ENCODE data around the gene AKAP7. TPM values are rescaled to one million over a fixed set of nuclear protein-coding genes. Genes with fewer than 3 reads are reported as not detected.

Gene AKAP7
- total and polyA plus RNA-seq, 4 donors = 4.2 to 25.0 (median 8.6) TPM

DNA sequence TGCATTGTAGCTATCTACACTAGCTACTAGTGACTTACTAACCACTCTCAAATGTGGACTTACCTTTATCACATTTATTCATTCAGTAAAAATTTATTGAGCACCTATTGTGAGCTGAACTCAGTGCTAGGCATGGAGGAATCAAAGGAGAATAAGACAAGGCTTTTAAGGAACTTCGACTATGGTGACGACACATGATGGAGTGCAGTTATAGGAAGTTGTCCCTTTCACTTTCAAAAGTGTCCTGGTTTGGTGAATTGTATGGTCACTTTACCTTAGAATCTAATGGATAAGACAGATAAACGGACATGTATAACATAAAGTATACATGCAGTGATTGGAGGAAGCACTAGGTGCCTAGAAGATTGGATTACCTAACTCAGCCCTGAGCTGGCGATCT, 4.3 kb downstream of the AKAP7 start:
- ATAC-seq (ENCODE audit: insufficient read depth, low FRiP score) (no peak), DNase-seq (no peak)
- Histone ChIP-seq H3K27me3 (ENCODE audit: control insufficient read depth in 3 of 3, insufficient read depth in 3 of 3, low read length in 2 of 3) (no peaks in the 10 kb centered on the region), H3K36me3 (ENCODE audit: control insufficient read depth in 4 of 4, insufficient read depth in 4 of 4, low read length in 4 of 4) (peaks cover 0 to 7% (median 2%) of the 10 kb centered on the region in 4 donors), H3K4me1 (ENCODE audit: control insufficient read depth in 5 of 5, insufficient read depth in 5 of 5, low read length in 5 of 5) (peaks cover 0 to 9% (median 0%) of the 10 kb centered on the region in 5 donors), H3K4me3 (no peak overlapping the region), H3K9me3 (ENCODE audit: control insufficient read depth in 4 of 4, insufficient read depth in 3 of 4, low read length in 3 of 4) (no peaks in the 10 kb centered on the region), H3K9ac (ENCODE audit: insufficient read depth in 1 of 2, low read length in 2 of 2) (no peak overlapping the region), H3K27ac (ENCODE audit: low read depth in 1 of 2, low read length in 1 of 2) (no peak overlapping the region)
- TF ChIP-seq, protein P1, sequence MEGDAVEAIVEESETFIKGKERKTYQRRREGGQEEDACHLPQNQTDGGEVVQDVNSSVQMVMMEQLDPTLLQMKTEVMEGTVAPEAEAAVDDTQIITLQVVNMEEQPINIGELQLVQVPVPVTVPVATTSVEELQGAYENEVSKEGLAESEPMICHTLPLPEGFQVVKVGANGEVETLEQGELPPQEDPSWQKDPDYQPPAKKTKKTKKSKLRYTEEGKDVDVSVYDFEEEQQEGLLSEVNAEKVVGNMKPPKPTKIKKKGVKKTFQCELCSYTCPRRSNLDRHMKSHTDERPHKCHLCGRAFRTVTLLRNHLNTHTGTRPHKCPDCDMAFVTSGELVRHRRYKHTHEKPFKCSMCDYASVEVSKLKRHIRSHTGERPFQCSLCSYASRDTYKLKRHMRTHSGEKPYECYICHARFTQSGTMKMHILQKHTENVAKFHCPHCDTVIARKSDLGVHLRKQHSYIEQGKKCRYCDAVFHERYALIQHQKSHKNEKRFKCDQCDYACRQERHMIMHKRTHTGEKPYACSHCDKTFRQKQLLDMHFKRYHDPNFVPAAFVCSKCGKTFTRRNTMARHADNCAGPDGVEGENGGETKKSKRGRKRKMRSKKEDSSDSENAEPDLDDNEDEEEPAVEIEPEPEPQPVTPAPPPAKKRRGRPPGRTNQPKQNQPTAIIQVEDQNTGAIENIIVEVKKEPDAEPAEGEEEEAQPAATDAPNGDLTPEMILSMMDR (IDR thresholded peaks at IDR 0.05; ENCODE audit: control extremely low read depth, extremely low read depth) = no peak
- 63 to 72% methylated on average over 4 of the region's 4 CpGs for WGBS, 2 donors

GRCh38 chr6:131143319-131143718, 8.1 kb downstream of the AKAP7 start:
- TF ChIP-seq, protein P1 (IDR thresholded peaks at IDR 0.05; ENCODE audit: control extremely low read depth, extremely low read depth) = no peak
- ATAC-seq (ENCODE audit: insufficient read depth, low FRiP score) = no peak
- 95 to 98% methylated on average over 3 of the region's 3 CpGs for WGBS, 2 donors

GRCh38 chr6:131146865-131147264, 11.6 kb downstream of the AKAP7 start:
- Histone ChIP-seq H3K9me3 (ENCODE audit: control insufficient read depth in 4 of 4, insufficient read depth in 3 of 4, low read length in 3 of 4) (no peaks in the 10 kb centered on the region), H3K9ac (ENCODE audit: insufficient read depth in 1 of 2, low read length in 2 of 2) (no peak overlapping the region), H3K27ac (ENCODE audit: low read depth in 1 of 2, low read length in 1 of 2) (no peak overlapping the region), H3K4me3 (no peak overlapping the region), H3K36me3 (ENCODE audit: control insufficient read depth in 4 of 4, insufficient read depth in 4 of 4, low read length in 4 of 4) (peaks cover 2 to 9% (median 4%) of the 10 kb centered on the region in 4 donors), H3K27me3 (ENCODE audit: control insufficient read depth in 3 of 3, insufficient read depth in 3 of 3, low read length in 2 of 3) (no peaks in the 10 kb centered on the region), H3K4me1 (ENCODE audit: control insufficient read depth in 5 of 5, insufficient read depth in 5 of 5, low read length in 5 of 5) (no peaks in the 10 kb centered on the region)
- 88 to 92% methylated on average over 2 of the region's 2 CpGs for WGBS, 2 donors
- DNase-seq (no peak), ATAC-seq (ENCODE audit: insufficient read depth, low FRiP score) (no peak)
- TF ChIP-seq, protein P1 (IDR thresholded peaks at IDR 0.05; ENCODE audit: control extremely low read depth, extremely low read depth) = no peak

More at GRCh38 chr6:131143319-131143718, 8.1 kb downstream of the AKAP7 start:
- Histone ChIP-seq H3K27ac (ENCODE audit: low read depth in 1 of 2, low read length in 1 of 2) (no peak overlapping the region), H3K9me3 (ENCODE audit: control insufficient read depth in 4 of 4, insufficient read depth in 3 of 4, low read length in 3 of 4) (no peaks in the 10 kb centered on the region), H3K4me1 (ENCODE audit: control insufficient read depth in 5 of 5, insufficient read depth in 5 of 5, low read length in 5 of 5) (no peaks in the 10 kb centered on the region), H3K36me3 (ENCODE audit: control insufficient read depth in 4 of 4, insufficient read depth in 4 of 4, low read length in 4 of 4) (peaks cover 2 to 9% (median 4%) of the 10 kb centered on the region in 4 donors), H3K9ac (ENCODE audit: insufficient read depth in 1 of 2, low read length in 2 of 2) (no peak overlapping the region), H3K4me3 (no peak overlapping the region), H3K27me3 (ENCODE audit: control insufficient read depth in 3 of 3, insufficient read depth in 3 of 3, low read length in 2 of 3) (no peaks in the 10 kb centered on the region)
- no peak for DNase-seq

GRCh38 chr6:131156411-131156810, 21.1 kb downstream of the AKAP7 start:
- 95 to 96% methylated on average over 2 of the region's 2 CpGs for WGBS, 2 donors
- H3K9ac ChIP-seq (ENCODE audit: insufficient read depth in 1 of 2, low read length in 2 of 2) = no peak overlapping the region
- H3K4me3 ChIP-seq = no peak overlapping the region
- H3K27ac ChIP-seq (ENCODE audit: low read depth in 1 of 2, low read length in 1 of 2) = no peak overlapping the region
- TF ChIP-seq, protein P1 (IDR thresholded peaks at IDR 0.05; ENCODE audit: control extremely low read depth, extremely low read depth) = no peak
- no peak for DNase-seq
- no peaks in the 10 kb centered on the region for H3K27me3 ChIP-seq (ENCODE audit: control insufficient read depth in 3 of 3, insufficient read depth in 3 of 3, low read length in 2 of 3)
- peaks cover 0 to 1% (median 0%) of the 10 kb centered on the region in 4 donors for H3K36me3 ChIP-seq (ENCODE audit: control insufficient read depth in 4 of 4, insufficient read depth in 4 of 4, low read length in 4 of 4)
- peaks cover 0 to 2% (median 0%) of the 10 kb centered on the region in 5 donors for H3K4me1 ChIP-seq (ENCODE audit: control insufficient read depth in 5 of 5, insufficient read depth in 5 of 5, low read length in 5 of 5)
- ATAC-seq (ENCODE audit: insufficient read depth, low FRiP score) = no peak
- no peaks in the 10 kb centered on the region for H3K9me3 ChIP-seq (ENCODE audit: control insufficient read depth in 4 of 4, insufficient read depth in 3 of 4, low read length in 3 of 4)

Data from lung (tissue), 12 donors.